ENCODE results near the gene MAP2K5. TPM values are rescaled to one million over a fixed set of nuclear protein-coding genes. Genes with fewer than 3 reads are reported as not detected.
A peak's percentile ranks its signal among the peaks of the same experiment; 100 is the strongest.

The MAP2K5 gene
- total and polyA plus RNA-seq, 9 of the 15 experiments (the other 6 are each of a cell fraction or from before 2014, with no cell fraction given) = 0.41 to 16.5 (median 7.5) TPM

DNA sequence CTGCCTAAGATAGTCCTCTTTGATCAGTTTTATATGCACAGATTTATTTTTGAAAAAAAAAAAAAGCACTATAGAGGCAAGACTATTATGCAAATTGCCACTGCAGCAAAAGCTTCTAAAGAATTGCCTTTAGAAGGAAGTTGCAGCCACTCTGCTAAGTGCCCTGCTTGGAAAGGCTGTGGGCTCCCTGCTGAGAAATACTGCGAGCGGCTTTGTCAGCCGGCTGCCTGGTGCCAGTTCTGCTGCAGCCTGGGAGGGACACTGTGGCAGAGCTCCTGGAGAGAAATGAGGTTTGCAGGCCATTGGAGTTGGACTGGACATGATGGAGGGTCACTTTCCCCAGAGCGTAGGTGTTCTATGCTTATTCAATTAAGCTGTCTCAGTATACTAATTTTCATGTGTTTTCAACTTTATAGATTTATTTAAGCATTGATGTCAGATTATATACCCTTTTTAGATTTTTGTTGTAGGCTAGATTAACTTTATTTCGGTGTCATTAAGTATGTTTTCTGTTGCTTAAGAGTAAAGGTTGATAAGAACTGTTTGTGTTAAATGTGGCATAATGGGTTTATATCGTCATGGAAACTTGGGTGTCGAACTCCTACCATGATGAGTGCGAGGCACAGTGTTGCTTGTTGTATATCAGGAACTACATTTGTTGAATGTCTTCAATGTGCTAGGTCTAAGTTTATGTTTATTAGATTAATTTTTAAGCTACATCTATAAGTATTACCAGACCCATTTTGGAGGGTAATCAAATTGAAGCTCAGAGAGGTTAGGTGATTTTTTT lies 6.6 kb downstream of the MAP2K5 start:
- Histone ChIP-seq H3K36me3 (ENCODE audit: control insufficient read depth, insufficient read depth, low read length) (peaks cover 44% of the 10 kb centered on the region), H3K4me2 (ENCODE audit: insufficient read depth, low read length) (no peak overlapping the region), H2AFZ (ENCODE audit: low read depth, low read length) (no peak overlapping the region), H3K9ac (ENCODE audit: insufficient read depth in 1 of 2, low read depth in 2 of 2, low read length in 2 of 2) (no peak overlapping the region), H3K4me3 (no peak overlapping the region), H3K27me3 (ENCODE audit: control insufficient read depth in 2 of 2, insufficient read depth in 2 of 2, low read length in 2 of 2) (no peaks in the 10 kb centered on the region), H3K9me1 (ENCODE audit: control insufficient read depth, insufficient read depth, low read length) (no peaks in the 10 kb centered on the region), H3K4me1 (replicated peaks in 1 of 2; ENCODE audit: control insufficient read depth in 2 of 2, insufficient read depth in 2 of 2, low read length in 2 of 2) (peaks cover 7 to 35% of the 10 kb centered on the region in 2 experiments; a peak in 4 of 5 replicates), H3K79me2 (ENCODE audit: control insufficient read depth, insufficient read depth, low read length) (peaks cover under 1% of the 10 kb centered on the region; the same call in 1 of the 3 replicates), H4K20me1 (replicated peaks; ENCODE audit: control insufficient read depth, insufficient read depth, low read length) (no peaks in the 10 kb centered on the region), H3K9me3 (replicated peaks; ENCODE audit: control insufficient read depth, insufficient read depth, low read depth, low read length) (no peaks in the 10 kb centered on the region), H3K27ac (ENCODE audit: extremely low read depth, low read depth, low read length) (peak overlapping the region; percentile 72; the same call in 1 of the 3 replicates)
- WGBS (ENCODE audit: insufficient coverage, low coverage, missing lambda C conversion rate) = 66% methylated on average over 8 of the region's 8 CpGs
- BruUV-seq (replicated peaks) = no TSS peak
- ATAC-seq (no peak), FAIRE-seq (no peak), DNase-seq (ENCODE audit: extremely low read depth in 1 of 4, low spot score in 3 of 4) (no peak)
- ChIA-PET POLR2A (interaction anchor here (0.6 to 3.5 kb wide), 5 partner anchors 11 to 186 kb away, joined by 3 to 13 read pairs (median 3); no protein-coding TSS in a partner anchor), CTCF (ENCODE audit: low intra/inter-chr PET ratio) (no interaction called here)
- intact Hi-C loops (cut with micrococcal nuclease) (no loop called here), in situ Hi-C loops (cut with MboI) (no loop called here)
- TF ChIP-seq RFX1 (IDR thresholded peaks at IDR 0.05) (peak; percentile 72), PHB (CRISPR knock-in tag; IDR thresholded peaks at IDR 0.05) (no peak)

DNA sequence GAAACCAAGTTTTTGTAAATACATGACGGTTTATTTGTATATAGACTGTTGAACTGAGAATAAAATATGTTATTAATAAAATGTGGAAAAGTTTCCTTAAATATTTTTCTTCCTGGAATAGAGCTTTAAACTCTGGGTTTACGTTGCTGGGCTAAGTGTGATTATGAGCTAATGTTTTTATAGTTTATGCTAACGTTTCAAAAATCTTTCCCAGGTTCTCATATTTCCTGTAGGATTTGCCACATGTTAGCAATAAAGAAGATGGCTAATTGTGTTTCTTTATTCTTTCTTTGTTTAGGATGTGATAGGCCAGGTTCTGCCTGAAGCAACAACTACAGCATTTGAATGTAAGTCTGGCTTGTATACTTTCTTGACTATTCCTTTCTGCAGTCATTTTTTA lies 7.2 kb downstream of the MAP2K5 start:
- H3K9me3 ChIP-seq (replicated peaks; ENCODE audit: control insufficient read depth, insufficient read depth, low read depth, low read length) = no peaks in the 10 kb centered on the region
- 44% methylated on average over 3 of the region's 3 CpGs for WGBS (ENCODE audit: insufficient coverage, low coverage, missing lambda C conversion rate)
- FAIRE-seq (no peak), ATAC-seq (no peak), DNase-seq (ENCODE audit: extremely low read depth in 1 of 4, low spot score in 3 of 4) (no peak)
- H3K9ac ChIP-seq (ENCODE audit: insufficient read depth in 1 of 2, low read depth in 2 of 2, low read length in 2 of 2) = peak overlapping the region in 1 of 2 experiments; percentile 37; a peak in 1 of 4 replicates
- no peak overlapping the region for H3K4me3 ChIP-seq
- no peaks in the 10 kb centered on the region for H4K20me1 ChIP-seq (replicated peaks; ENCODE audit: control insufficient read depth, insufficient read depth, low read length)
- no TSS peak for BruUV-seq (replicated peaks)
- in situ Hi-C loops (cut with MboI) = no loop called here
- H3K4me2 ChIP-seq (ENCODE audit: insufficient read depth, low read length) = no peak overlapping the region
- H3K27me3 ChIP-seq (ENCODE audit: control insufficient read depth in 2 of 2, insufficient read depth in 2 of 2, low read length in 2 of 2) = no peaks in the 10 kb centered on the region
- TF ChIP-seq KDM1A (IDR thresholded peaks at IDR 0.05) = no peak
- TF ChIP-seq ZNF24 (IDR thresholded peaks at IDR 0.05) = no peak
- no peak for TF ChIP-seq ZNF444 (CRISPR knock-in tag; IDR thresholded peaks at IDR 0.05)
- TF ChIP-seq ZZZ3 (IDR thresholded peaks at IDR 0.05) = no peak
- no peak for TF ChIP-seq ZNF707 (CRISPR knock-in tag; conservative IDR thresholded peaks at IDR 0.05)
- no peak for TF ChIP-seq POLR2G (IDR thresholded peaks at IDR 0.05; ENCODE audit: low read depth, low read length)
- TF ChIP-seq C11orf30 (IDR thresholded peaks at IDR 0.05; ENCODE audit: low read depth) = 0 out of 2 replicates have a peak, but pooled peaks have one; percentile 6
- peak; percentile 44; the same call in 1 of the 2 replicates for TF ChIP-seq ZNF316 (IDR thresholded peaks at IDR 0.05)
- TF ChIP-seq, protein P1, sequence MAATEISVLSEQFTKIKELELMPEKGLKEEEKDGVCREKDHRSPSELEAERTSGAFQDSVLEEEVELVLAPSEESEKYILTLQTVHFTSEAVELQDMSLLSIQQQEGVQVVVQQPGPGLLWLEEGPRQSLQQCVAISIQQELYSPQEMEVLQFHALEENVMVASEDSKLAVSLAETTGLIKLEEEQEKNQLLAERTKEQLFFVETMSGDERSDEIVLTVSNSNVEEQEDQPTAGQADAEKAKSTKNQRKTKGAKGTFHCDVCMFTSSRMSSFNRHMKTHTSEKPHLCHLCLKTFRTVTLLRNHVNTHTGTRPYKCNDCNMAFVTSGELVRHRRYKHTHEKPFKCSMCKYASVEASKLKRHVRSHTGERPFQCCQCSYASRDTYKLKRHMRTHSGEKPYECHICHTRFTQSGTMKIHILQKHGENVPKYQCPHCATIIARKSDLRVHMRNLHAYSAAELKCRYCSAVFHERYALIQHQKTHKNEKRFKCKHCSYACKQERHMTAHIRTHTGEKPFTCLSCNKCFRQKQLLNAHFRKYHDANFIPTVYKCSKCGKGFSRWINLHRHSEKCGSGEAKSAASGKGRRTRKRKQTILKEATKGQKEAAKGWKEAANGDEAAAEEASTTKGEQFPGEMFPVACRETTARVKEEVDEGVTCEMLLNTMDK (IDR thresholded peaks at IDR 0.05; ENCODE audit: borderline replicate concordance, insufficient read depth, low read depth, low read length, poor library complexity, severe bottlenecking) = no peak
- no peak for TF ChIP-seq ZNF239 (CRISPR knock-in tag; IDR thresholded peaks at IDR 0.05)
- no peak for TF ChIP-seq ELF1 (tag; IDR thresholded peaks at IDR 0.05)
- TF ChIP-seq TAF9B (IDR thresholded peaks at IDR 0.05; ENCODE audit: partially characterized antibody) = no peak
- H3K9me1 ChIP-seq (ENCODE audit: control insufficient read depth, insufficient read depth, low read length) = no peaks in the 10 kb centered on the region
- no peaks in the 10 kb centered on the region for H3K79me2 ChIP-seq (ENCODE audit: control insufficient read depth, insufficient read depth, low read length)
- H3K36me3 ChIP-seq (ENCODE audit: control insufficient read depth, insufficient read depth, low read length) = peaks cover 40% of the 10 kb centered on the region
- peak overlapping the region; percentile 72; the same call in 2 of the 3 replicates for H3K27ac ChIP-seq (ENCODE audit: extremely low read depth, low read depth, low read length)
- no peak overlapping the region for H2AFZ ChIP-seq (ENCODE audit: low read depth, low read length)
- ChIA-PET CTCF (ENCODE audit: low intra/inter-chr PET ratio) (no interaction called here), POLR2A (interaction anchor here (0.8 to 3.5 kb wide), 2 partner anchors 11 to 28 kb away, joined by 3 to 13 read pairs; no protein-coding TSS in a partner anchor)
- H3K4me1 ChIP-seq (replicated peaks in 1 of 2; ENCODE audit: control insufficient read depth in 2 of 2, insufficient read depth in 2 of 2, low read length in 2 of 2) = peaks cover 7 to 32% of the 10 kb centered on the region in 2 experiments; a peak in 4 of 5 replicates
- intact Hi-C loops (cut with micrococcal nuclease) = no loop called here
